A673 (cell line): ENCODE measurements around the gene FRY.

ENCODE experiments used
- CTCF ChIP-seq: fragments of 300-800, 200-600 bp; sonication (generic); conservative IDR thresholded peaks from 2 replicates; pipeline ENCODE4 v1.5.1; 2017; ENCODE audit warnings: low read depth, mild to moderate bottlenecking, antibody characterized with exemption, low read length, moderate library complexity, mixed read lengths
- EZH2 ChIP-seq: fragments of 200-600 bp; sonication (generic); IDR thresholded peaks from 2 replicates; pipeline ENCODE4 v1.6.1; 2017; ENCODE audit warnings: borderline replicate concordance, low read depth, mild to moderate bottlenecking, mixed read lengths, antibody characterized with exemption, low read length; ENCODE audit not compliant: poor library complexity, severe bottlenecking

- TF ChIP-seq CTCF (no peak), EZH2 (no peak)
Measured at GRCh38 chr13:32042551-32042950, 11.0 kb downstream of the FRY start.
